ENCODE data around the gene TIMM13. TPM values are rescaled to one million over a fixed set of nuclear protein-coding genes. Genes with fewer than 3 reads are reported as not detected.

TIMM13 gene
- total and polyA plus RNA-seq, 9 of the 15 experiments (the other 6 are each of a cell fraction or from before 2014, with no cell fraction given): 17.6 to 215 (median 71.8) TPM

DNA sequence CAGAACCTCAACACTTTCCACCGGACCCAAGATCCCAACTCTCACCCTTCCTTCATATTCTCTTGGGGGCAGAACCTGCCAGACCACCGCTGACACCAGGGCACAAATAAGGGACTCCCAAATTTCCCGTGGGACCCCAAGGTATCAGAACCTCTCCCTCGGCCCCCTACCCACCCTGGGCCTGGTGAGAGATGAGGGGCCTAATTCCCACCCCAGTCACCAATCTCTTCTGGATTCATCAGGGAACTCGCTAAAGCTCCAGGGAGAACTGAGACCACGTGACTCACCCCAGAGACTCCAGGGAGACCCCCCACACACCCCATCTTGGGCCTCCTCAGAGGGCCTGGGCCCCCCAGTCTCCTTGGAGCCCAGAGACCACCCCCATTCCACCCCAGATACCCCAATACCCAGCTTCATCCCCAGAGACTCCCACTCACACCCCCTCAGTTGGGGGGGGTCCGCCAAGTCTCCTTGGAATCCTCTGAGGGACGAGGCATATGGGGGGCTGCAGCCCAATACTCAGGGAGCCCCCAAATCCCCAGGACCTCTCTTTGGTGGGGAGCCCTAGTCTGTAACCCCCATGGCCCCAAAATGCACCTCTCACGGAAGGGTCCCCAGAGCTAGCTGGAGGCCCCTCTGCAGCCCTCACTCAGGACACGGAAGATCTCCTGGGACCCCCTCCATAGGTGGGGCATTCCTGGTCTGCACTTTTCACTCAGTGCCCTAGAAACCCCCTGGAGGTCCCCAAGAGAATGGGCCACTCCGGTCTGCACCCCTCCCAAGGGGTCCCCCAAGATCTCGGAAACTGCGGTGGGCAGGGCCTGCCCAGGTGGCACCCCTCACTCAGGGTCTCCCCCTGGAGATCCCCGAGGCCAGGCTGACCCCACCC is 27.8 kb upstream of the TIMM13 start (continued):
- TF ChIP-seq FUS (optimal IDR thresholded peaks at IDR 0.05; ENCODE audit: low read depth, low read length) (no peak), ZBTB34 (CRISPR knock-in tag; IDR thresholded peaks at IDR 0.05) (no peak), ZNF232 (CRISPR knock-in tag; IDR thresholded peaks at IDR 0.05) (no peak), CTCFL (IDR thresholded peaks at IDR 0.05; ENCODE audit: borderline replicate concordance, insufficient read depth, low read depth, low read length, poor library complexity, severe bottlenecking) (no peak), ZNF274 (IDR thresholded peaks at IDR 0.05; ENCODE audit: borderline replicate concordance, low read depth, low read length) (no peak), ZNF311 (CRISPR knock-in tag; IDR thresholded peaks at IDR 0.05) (no peak), YY1 (IDR thresholded peaks at IDR 0.05; ENCODE audit: borderline replicate concordance in 1 of 3, control insufficient read depth in 1 of 3, extremely low read depth in 1 of 3, insufficient read depth in 3 of 3, insufficient read length in 1 of 3, insufficient replicate concordance in 2 of 3, low read depth in 1 of 3, low read length in 2 of 3) (no peak)

All from K562 (cell line).